Endothelial cell of hepatic sinusoid (primary cell): ENCODE measurements around the gene ANAPC10.
"Not testable (repeated sequence)": the region's sequence is repeated elsewhere in the genome, so short reads cannot be mapped to it uniquely, and the experiment has no call there.

Experiments
- in situ Hi-C: cut with HindIII; loops from 2 replicates; pipeline ENCODE4 v1.10.0; 2017; ENCODE audit warnings: low sequenced_read_pairs

The ANAPC10 gene

GRCh38 chr4:145012841-145013240 is 85.2 kb downstream of the ANAPC10 start:
- in situ Hi-C loops = no loop called here

- in situ Hi-C loops = no loop called here
Observed at GRCh38 chr4:145011636-145012035, 86.4 kb downstream of the ANAPC10 start.

GRCh38 chr4:145010315-145010714 is 87.7 kb downstream of the ANAPC10 start:
- in situ Hi-C loops = not testable (repeated sequence)

GRCh38 chr4:145003675-145004074 is 94.3 kb downstream of the ANAPC10 start:
- in situ Hi-C loops = no loop called here

GRCh38 chr4:145001635-145002034 is 96.4 kb downstream of the ANAPC10 start:
- in situ Hi-C loops = no loop called here

- in situ Hi-C loops = not testable (repeated sequence)
Observed at GRCh38 chr4:145000656-145001055, 97.3 kb downstream of the ANAPC10 start.

- in situ Hi-C loops = no loop called here
Observed at GRCh38 chr4:144989306-144989705, 108.7 kb downstream of the ANAPC10 start.

- in situ Hi-C loops = no loop called here
Observed at GRCh38 chr4:144985531-144985930, 112.5 kb downstream of the ANAPC10 start.

GRCh38 chr4:144985014-144985413 is 113.0 kb downstream of the ANAPC10 start:
- in situ Hi-C loops = no loop called here

- in situ Hi-C loops = no loop called here
Observed at GRCh38 chr4:144984241-144984640, 113.8 kb downstream of the ANAPC10 start.

- in situ Hi-C loops = no loop called here
Observed at GRCh38 chr4:144975718-144976117, 122.3 kb downstream of the ANAPC10 start.

- in situ Hi-C loops = no loop called here
Observed at GRCh38 chr4:144970597-144970996, 127.4 kb downstream of the ANAPC10 start.

- in situ Hi-C loops = no loop called here
Observed at GRCh38 chr4:144969821-144970220, 128.2 kb downstream of the ANAPC10 start.

GRCh38 chr4:144968606-144969005 is 129.4 kb downstream of the ANAPC10 start:
- in situ Hi-C loops = no loop called here

- in situ Hi-C loops = no loop called here
Observed at GRCh38 chr4:144967161-144967560, 130.8 kb downstream of the ANAPC10 start.

- in situ Hi-C loops = no loop called here
Observed at GRCh38 chr4:144962300-144962699, 135.7 kb downstream of the ANAPC10 start.

GRCh38 chr4:144955104-144955503 is 142.9 kb downstream of the ANAPC10 start:
- in situ Hi-C loops = no loop called here

- in situ Hi-C loops = no loop called here
Observed at GRCh38 chr4:144954230-144954629, 143.8 kb downstream of the ANAPC10 start.

GRCh38 chr4:144948421-144948820 is 149.6 kb downstream of the ANAPC10 start:
- in situ Hi-C loops = loop anchor here (5.0 kb wide), 1 partner anchor 46 kb away; no protein-coding TSS in a partner anchor

GRCh38 chr4:144948009-144948408 is 150.0 kb downstream of the ANAPC10 start:
- in situ Hi-C loops = loop anchor here (5.0 kb wide), 1 partner anchor 46 kb away; no protein-coding TSS in a partner anchor
